Tibial artery (tissue), 4 donors: Measurements from ENCODE around the gene UROD.

Experiments used
- DNase-seq, 2 donors: peaks; one replicate each; pipeline ENCODE4 v3.0.0-alpha.2; 2019
- H3K27ac ChIP-seq, 2 donors: fragments of 200-600 bp; sonication (generic) in 1 of 2; 1 replicate in 1 of 2; 2 replicates in 1 of 2; pipeline ENCODE4 v1.5.1; 2018 to 2019; ENCODE audit warnings: mild to moderate bottlenecking in 1 of 2
- H3K27me3 ChIP-seq, 2 donors: fragments of 200-600 bp; sonication (generic) in 1 of 2; one replicate each; pipeline versions ENCODE4 v1.5.1 to v1.6.0; 2016 to 2019
- H3K36me3 ChIP-seq, 3 donors: fragments of 200-600 bp; sonication (generic) in 2 of 3; one replicate each; pipeline ENCODE4 v1.5.1; 2016 to 2019; ENCODE audit warnings: mild to moderate bottlenecking in 2 of 3
- H3K4me1 ChIP-seq, 4 donors: fragments of 200-600 bp; sonication (generic) in 2 of 4; 1 replicate in 3 of 4; 2 replicates in 1 of 4; pipeline ENCODE4 v1.5.1; 2016 to 2019
- H3K4me3 ChIP-seq, 2 donors: fragments of 200-600 bp; sonication (generic) in 1 of 2; 1 replicate in 1 of 2; 2 replicates in 1 of 2; pipeline ENCODE4 v1.5.1; 2018 to 2019; ENCODE audit warnings: mild to moderate bottlenecking in 2 of 2
- H3K9me3 ChIP-seq, 3 donors: fragments of 200-600 bp; sonication (generic) in 1 of 3; one replicate each; pipeline ENCODE4 v1.5.1; 2016 to 2019
- intact Hi-C: fragments of 100-400 bp; cut with DNase I; formaldehyde crosslinking; loops from one replicate; pipeline ENCODE4 v1.15.0; 2023; ENCODE audit warnings: low total_unique reads
- TF ChIP-seq, protein P1 (sequence below), 2 experiments: fragments of 200-600 bp in 1 of 2; fragments of 450-650 bp in 1 of 2; IDR thresholded peaks; one replicate each; pipeline ENCODE4 v1.5.1; 2017 to 2019; ENCODE audit warnings: antibody characterized with exemption in 2 of 2, mild to moderate bottlenecking in 1 of 2, moderate library complexity in 1 of 2

UROD gene

DNA sequence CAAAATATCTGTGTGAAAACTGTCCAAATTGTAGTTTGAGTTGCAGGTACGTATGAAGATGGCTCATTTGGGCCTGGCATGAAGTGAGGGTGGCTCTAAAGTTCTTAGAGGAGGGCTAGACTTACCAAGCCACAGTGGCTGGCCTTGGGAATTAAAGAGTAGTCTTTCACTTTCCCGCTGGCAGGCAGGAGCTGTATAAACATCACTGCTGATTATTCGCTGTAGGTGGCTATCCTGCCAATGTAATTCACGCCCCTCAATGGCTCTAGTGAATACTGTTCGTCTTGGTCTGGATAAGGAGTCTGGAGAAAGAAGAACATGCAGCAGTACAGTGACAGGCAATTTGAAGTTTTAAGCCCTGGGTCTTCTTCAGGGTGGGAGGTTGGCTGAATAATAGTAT lies 31.0 kb downstream of the UROD start:
- Histone ChIP-seq H3K27me3 (no peaks in the 10 kb centered on the region), H3K9me3 (no peaks in the 10 kb centered on the region), H3K36me3 (peaks cover 0 to 14% (median 0%) of the 10 kb centered on the region in 3 donors), H3K4me1 (no peaks in the 10 kb centered on the region), H3K4me3 (no peak overlapping the region), H3K27ac (no peak overlapping the region)
- DNase-seq = no peak
- TF ChIP-seq, protein P1, sequence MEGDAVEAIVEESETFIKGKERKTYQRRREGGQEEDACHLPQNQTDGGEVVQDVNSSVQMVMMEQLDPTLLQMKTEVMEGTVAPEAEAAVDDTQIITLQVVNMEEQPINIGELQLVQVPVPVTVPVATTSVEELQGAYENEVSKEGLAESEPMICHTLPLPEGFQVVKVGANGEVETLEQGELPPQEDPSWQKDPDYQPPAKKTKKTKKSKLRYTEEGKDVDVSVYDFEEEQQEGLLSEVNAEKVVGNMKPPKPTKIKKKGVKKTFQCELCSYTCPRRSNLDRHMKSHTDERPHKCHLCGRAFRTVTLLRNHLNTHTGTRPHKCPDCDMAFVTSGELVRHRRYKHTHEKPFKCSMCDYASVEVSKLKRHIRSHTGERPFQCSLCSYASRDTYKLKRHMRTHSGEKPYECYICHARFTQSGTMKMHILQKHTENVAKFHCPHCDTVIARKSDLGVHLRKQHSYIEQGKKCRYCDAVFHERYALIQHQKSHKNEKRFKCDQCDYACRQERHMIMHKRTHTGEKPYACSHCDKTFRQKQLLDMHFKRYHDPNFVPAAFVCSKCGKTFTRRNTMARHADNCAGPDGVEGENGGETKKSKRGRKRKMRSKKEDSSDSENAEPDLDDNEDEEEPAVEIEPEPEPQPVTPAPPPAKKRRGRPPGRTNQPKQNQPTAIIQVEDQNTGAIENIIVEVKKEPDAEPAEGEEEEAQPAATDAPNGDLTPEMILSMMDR (IDR thresholded peaks at IDR 0.05) = no peak
- intact Hi-C loops = no loop called here

DNA sequence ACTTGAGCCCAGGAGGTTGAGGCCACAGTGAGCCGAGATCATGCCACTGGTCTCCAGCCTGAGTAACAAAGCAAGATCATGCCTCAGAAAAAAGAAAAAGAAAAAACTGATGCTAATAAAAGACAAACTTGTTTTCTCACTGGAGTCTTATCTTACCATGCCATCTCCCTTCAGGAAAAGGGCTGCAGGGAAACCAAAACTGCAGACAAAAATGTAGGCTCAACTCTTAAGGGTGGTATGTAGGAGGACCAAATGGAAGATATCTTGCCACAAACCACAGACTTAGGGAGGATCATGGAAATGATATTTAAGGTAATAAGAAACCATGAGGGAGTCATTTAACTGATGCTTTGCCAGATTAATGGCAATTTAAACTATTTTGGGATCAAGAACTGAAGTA lies 32.9 kb downstream of the UROD start:
- Histone ChIP-seq H3K9me3 (no peaks in the 10 kb centered on the region), H3K4me1 (no peaks in the 10 kb centered on the region), H3K36me3 (peaks cover 0 to 14% (median 0%) of the 10 kb centered on the region in 3 donors), H3K27ac (no peak overlapping the region), H3K27me3 (no peaks in the 10 kb centered on the region), H3K4me3 (no peak overlapping the region)
- intact Hi-C loops = no loop called here
- DNase-seq = no peak
- TF ChIP-seq, protein P1 (IDR thresholded peaks at IDR 0.05) = no peak

DNA sequence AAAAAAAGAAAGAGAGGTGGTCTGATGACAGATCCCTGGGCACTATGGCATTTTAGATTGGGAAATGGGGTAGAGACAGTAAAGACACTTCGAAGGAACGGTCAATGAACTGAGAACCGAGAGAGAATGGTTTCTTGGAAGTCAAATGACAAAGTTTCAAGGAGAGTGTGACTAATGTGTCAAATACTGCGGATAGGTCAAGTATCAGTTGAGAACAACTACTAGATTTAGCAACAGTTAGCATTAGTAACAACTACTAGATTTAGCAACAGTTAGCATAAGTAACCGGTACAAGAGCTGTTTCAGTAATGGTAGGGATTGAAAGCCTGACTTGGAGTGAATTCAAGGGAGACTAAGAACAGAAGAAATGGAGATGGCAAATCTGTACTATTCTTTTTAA lies 35.0 kb downstream of the UROD start:
- Histone ChIP-seq H3K27ac (no peak overlapping the region), H3K27me3 (no peaks in the 10 kb centered on the region), H3K4me3 (no peak overlapping the region), H3K36me3 (peaks cover 0 to 17% (median 0%) of the 10 kb centered on the region in 3 donors), H3K9me3 (no peaks in the 10 kb centered on the region), H3K4me1 (no peaks in the 10 kb centered on the region)
- TF ChIP-seq, protein P1 (IDR thresholded peaks at IDR 0.05) = no peak
- intact Hi-C loops = no loop called here
- no peak for DNase-seq

DNA sequence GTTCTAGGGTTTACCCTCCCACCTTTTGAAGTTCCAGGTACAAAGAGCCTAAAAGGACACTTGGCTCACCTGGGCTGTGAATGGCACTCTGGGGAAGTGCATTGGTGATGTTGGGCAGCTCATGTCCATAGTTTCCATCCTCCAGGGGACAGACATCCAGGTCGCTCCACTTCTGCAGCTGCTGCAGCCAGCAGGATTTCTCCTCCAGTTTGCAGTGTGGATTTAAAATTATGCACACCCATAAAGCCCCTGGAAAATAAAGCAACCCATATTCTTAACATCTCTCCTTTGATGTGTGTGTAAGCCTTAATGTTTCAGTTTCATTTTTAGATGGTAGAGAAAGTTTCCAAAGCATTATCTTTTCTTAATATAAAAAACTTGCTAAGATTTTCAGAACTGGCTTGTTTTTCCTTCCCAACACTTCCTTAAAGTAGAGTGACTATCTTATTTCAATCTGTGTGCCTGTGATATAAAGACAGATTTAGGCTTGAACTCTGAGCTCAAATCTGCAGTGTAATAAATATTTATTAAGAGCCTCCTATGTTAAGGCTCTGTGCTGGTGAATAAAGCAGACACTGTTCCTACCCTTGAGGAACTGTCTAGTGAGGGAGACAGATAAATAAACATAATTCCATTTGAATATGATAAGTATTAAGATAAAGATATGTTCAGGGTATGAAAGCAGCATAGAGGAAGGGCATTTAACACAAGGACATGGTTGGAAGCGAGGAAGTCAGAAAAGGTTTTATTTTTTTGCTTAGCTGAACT lies 39.1 kb downstream of the UROD start:
- H3K4me1 ChIP-seq = no peaks in the 10 kb centered on the region
- no peaks in the 10 kb centered on the region for H3K27me3 ChIP-seq
- H3K4me3 ChIP-seq = no peak overlapping the region
- H3K9me3 ChIP-seq = no peaks in the 10 kb centered on the region
- DNase-seq = no peak
- H3K36me3 ChIP-seq = peaks cover 0 to 3% (median 0%) of the 10 kb centered on the region in 3 donors
- intact Hi-C loops = no loop called here
- TF ChIP-seq, protein P1 (IDR thresholded peaks at IDR 0.05) = no peak
- H3K27ac ChIP-seq = no peak overlapping the region

DNA sequence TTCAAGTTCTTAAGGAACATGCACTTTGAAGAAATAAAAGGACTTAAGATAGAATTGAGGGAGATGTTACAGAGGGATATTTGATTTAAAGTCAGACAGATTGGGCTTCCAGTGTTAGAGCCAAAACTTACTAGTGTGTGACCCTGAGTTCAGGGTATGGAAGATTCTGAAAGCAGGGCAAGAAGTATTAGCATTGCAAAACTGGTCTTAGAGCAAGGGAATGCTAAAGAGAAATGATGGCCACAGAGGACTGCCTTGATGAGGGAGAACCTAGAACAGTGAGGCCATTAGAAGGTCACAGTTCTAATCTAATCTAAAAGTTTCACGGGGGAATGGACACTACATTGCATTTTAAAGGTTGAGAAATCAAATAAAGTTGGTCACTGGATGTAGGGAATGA lies 45.5 kb downstream of the UROD start:
- H3K36me3 ChIP-seq = peaks cover 3 to 27% (median 8%) of the 10 kb centered on the region in 3 donors
- H3K4me1 ChIP-seq = no peaks in the 10 kb centered on the region
- no peak overlapping the region for H3K4me3 ChIP-seq
- H3K9me3 ChIP-seq = no peaks in the 10 kb centered on the region
- intact Hi-C loops = no loop called here
- no peaks in the 10 kb centered on the region for H3K27me3 ChIP-seq
- H3K27ac ChIP-seq = no peak overlapping the region
- TF ChIP-seq, protein P1 (IDR thresholded peaks at IDR 0.05) = no peak
- DNase-seq = no peak
